Measurements from ENCODE around the gene FREM3. TPM values are rescaled to one million over a fixed set of nuclear protein-coding genes. Genes with fewer than 3 reads are reported as not detected.

FREM3 gene
- total and polyA plus RNA-seq, 8 donors: not detected

DNA sequence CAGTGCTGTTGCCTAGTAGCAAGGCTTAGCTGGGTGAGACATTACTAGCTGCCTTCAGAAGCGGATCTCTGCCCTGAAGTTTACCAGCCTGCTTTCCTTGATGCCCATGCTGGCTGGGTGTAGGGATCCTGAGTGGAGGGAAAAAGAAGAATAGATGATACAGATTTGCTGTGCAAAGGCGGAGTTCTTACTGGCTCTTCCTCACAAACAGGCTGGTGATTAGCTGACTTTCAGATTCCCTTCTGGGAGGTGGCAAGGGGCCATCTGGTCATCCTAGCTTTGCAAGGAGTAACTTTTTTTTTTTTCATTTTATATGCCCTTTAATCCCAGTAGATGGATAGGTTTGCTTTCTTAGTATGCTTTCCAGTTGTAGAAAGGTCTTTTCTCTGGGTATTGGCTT is 142.2 kb downstream of the FREM3 start:
- ATAC-seq (no peak), DNase-seq (no peak), FAIRE-seq (no peak)
- H3K4me1 ChIP-seq: no peaks in the 10 kb centered on the region
- no peaks in the 10 kb centered on the region for H3K27me3 ChIP-seq
- intact Hi-C loops (cut with DNase I): no loop called here
- WGBS, 2 donors: 46 to 59% methylated on average over 2 of the region's 2 CpGs
- H3K9me3 ChIP-seq: no peaks in the 10 kb centered on the region
- TF ChIP-seq, protein P1, sequence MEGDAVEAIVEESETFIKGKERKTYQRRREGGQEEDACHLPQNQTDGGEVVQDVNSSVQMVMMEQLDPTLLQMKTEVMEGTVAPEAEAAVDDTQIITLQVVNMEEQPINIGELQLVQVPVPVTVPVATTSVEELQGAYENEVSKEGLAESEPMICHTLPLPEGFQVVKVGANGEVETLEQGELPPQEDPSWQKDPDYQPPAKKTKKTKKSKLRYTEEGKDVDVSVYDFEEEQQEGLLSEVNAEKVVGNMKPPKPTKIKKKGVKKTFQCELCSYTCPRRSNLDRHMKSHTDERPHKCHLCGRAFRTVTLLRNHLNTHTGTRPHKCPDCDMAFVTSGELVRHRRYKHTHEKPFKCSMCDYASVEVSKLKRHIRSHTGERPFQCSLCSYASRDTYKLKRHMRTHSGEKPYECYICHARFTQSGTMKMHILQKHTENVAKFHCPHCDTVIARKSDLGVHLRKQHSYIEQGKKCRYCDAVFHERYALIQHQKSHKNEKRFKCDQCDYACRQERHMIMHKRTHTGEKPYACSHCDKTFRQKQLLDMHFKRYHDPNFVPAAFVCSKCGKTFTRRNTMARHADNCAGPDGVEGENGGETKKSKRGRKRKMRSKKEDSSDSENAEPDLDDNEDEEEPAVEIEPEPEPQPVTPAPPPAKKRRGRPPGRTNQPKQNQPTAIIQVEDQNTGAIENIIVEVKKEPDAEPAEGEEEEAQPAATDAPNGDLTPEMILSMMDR (IDR thresholded peaks at IDR 0.05): no peak
- peaks cover 0 to 6% (median 0%) of the 10 kb centered on the region in 3 donors for H3K36me3 ChIP-seq
- no peak overlapping the region for H3K4me3 ChIP-seq
- H3K27ac ChIP-seq: peak overlapping the region in 1 of 4 donors; percentile 36

DNA sequence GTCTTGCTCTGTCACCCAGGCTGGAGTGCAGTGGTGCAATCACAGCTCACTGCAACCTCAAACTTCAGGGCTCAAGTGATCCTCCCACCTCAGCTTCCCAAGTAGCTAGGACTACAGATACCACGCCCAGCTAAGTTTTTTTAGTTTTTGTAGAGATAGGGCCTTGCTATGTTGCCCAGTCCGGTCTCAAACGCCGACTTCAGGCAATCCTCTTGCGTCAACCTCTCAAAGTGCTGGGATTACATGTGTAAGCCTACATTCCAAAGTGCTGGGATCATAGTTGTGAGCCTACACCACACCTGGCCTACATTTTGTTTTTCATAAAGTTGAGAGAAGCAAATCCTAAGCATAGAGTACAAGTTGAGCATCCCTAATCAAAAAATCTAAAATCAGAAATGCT is 144.8 kb downstream of the FREM3 start:
- Histone ChIP-seq H3K9me3 (no peaks in the 10 kb centered on the region), H3K27ac (no peak overlapping the region), H3K4me1 (no peaks in the 10 kb centered on the region), H3K36me3 (peaks cover 0 to 10% (median 0%) of the 10 kb centered on the region in 3 donors), H3K27me3 (no peaks in the 10 kb centered on the region), H3K4me3 (no peak overlapping the region)
- DNase-seq: no peak
- no peak for FAIRE-seq
- TF ChIP-seq, protein P1 (IDR thresholded peaks at IDR 0.05): no peak
- intact Hi-C loops (cut with DNase I): no loop called here
- ATAC-seq: no peak
- WGBS, 2 donors: 78 to 88% methylated on average over 5 of the region's 5 CpGs

DNA sequence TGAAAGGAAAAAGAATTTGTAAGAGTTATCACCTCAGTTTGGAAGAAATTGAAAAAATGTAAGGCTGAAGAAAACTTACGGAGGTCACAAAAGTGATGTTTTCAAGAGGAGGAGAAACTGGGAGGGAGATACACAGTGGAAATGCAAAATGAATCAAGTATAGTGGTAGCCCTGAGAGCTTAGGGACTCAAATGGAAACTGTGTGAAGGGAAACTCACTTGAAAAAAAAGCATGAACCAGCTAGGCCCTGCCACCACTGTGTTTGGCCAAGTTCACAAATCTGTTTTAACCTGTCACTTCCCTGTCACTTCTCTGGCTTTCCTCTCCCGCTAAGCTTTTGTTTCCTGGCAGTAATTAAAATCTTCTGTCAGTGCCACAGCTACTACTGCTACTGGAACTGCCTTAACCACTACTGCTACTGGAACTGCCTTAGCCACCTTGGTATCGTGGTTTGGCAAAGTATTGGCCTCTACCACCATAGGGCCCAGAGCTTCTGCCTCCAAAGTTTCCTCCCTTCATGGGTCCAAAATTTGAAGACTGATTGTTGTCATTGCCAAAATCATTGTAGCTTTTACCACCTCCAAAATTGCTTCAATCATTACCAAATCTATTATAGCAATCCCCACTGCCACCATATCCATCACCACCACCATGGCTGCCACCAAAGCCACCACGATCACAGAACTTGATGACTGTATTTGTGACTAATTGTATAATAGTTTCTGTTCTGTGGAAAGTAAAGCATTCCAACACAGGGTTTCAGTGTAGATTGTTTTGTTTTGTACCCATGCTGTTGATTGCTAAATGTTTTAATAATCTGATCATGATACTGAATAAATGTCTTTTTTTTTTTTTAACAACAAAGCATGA is 145.5 kb downstream of the FREM3 start:
- Histone ChIP-seq H3K9me3 (no peaks in the 10 kb centered on the region), H3K4me1 (no peaks in the 10 kb centered on the region), H3K27me3 (no peaks in the 10 kb centered on the region), H3K36me3 (peaks cover 0 to 10% (median 0%) of the 10 kb centered on the region in 3 donors), H3K4me3 (no peak overlapping the region), H3K27ac (no peak overlapping the region)
- TF ChIP-seq, protein P1 (IDR thresholded peaks at IDR 0.05): no peak
- no peak for ATAC-seq
- no peak for FAIRE-seq
- intact Hi-C loops (cut with DNase I): no loop called here
- WGBS, 2 donors: 71 to 72% methylated on average over 4 of the region's 4 CpGs
- DNase-seq: no peak

DNA sequence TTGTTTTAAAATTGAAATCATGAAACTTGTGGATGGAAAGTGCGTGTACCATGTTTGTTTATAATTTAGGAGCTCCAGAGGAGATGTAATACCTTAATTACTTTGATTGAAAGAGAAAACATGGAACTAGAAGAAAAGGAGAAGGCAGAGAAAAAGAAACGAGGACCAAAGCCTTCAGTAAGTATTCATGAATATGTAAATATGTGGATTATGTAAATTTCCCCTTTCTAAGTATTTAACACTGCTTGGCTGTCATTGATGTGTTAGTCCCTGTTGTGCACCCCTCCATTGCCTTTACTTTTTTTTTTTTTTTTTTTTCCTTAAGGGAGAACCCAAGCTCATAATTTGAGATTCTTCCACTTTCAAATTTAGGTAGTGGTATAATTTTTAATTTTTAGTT is 150.5 kb downstream of the FREM3 start:
- 93 to 98% methylated on average over 2 of the region's 2 CpGs for WGBS, 2 donors
- Histone ChIP-seq H3K4me3 (no peak overlapping the region), H3K9me3 (no peaks in the 10 kb centered on the region), H3K27ac (no peak overlapping the region), H3K36me3 (peaks cover 0 to 46% (median 30%) of the 10 kb centered on the region in 3 donors), H3K27me3 (no peaks in the 10 kb centered on the region), H3K4me1 (no peaks in the 10 kb centered on the region)
- intact Hi-C loops (cut with DNase I): no loop called here
- ATAC-seq (no peak), FAIRE-seq (no peak), DNase-seq (no peak)
- TF ChIP-seq, protein P1 (IDR thresholded peaks at IDR 0.05): no peak

DNA sequence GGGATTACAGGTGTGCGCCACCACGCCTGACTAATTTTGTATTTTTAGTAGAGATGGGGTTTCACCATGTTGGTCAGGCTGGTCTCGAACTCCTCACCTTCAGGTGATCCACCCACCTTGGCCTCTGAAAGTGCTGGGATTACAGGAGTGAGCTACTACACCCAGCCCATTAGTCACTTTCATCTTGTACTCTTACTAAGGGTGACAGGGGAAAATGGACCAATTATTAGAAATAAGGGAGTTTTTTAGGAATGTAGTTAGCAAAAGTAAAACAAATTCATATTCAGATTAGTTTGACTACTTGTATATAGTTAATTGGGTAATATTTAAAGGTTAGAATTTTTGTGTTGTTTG is 160.8 kb downstream of the FREM3 start:
- Histone ChIP-seq H3K4me3 (no peak overlapping the region), H3K9me3 (no peaks in the 10 kb centered on the region), H3K36me3 (peaks cover 0 to 92% (median 33%) of the 10 kb centered on the region in 3 donors), H3K4me1 (no peaks in the 10 kb centered on the region), H3K27me3 (no peaks in the 10 kb centered on the region), H3K27ac (no peak overlapping the region)
- FAIRE-seq (no peak), DNase-seq (no peak), ATAC-seq (no peak)
- intact Hi-C loops (cut with DNase I): no loop called here
- WGBS, 2 donors: 96 to 98% methylated on average over 3 of the region's 3 CpGs
- TF ChIP-seq, protein P1 (IDR thresholded peaks at IDR 0.05): no peak

Measured in pancreas (tissue), 10 donors.